GM10266 (cell line): ENCODE data around the gene AKAP11.

ENCODE experiments used
- DNase-seq: peaks from one replicate; pipeline ENCODE4 v3.0.0; 2012; ENCODE audit errors: extremely low spot score
- CTCF ChIP-seq: IDR thresholded peaks from 2 replicates; pipeline ENCODE4 v1.5.1; 2012; ENCODE audit warnings: mild to moderate bottlenecking, low read depth; ENCODE audit not compliant: control insufficient read depth, insufficient read depth; ENCODE audit errors: missing control alignments

The AKAP11 gene

GRCh38 chr13:42363941-42364612 lies 92.1 kb downstream of the AKAP11 start:
- no peak for DNase-seq
- TF ChIP-seq CTCF = no peak

GRCh38 chr13:42364613-42365000 lies 92.7 kb downstream of the AKAP11 start:
- no peak for TF ChIP-seq CTCF
- DNase-seq = no peak

GRCh38 chr13:42367831-42368230 lies 95.9 kb downstream of the AKAP11 start:
- no peak for DNase-seq
- no peak for TF ChIP-seq CTCF

GRCh38 chr13:42369071-42369797 lies 97.3 kb downstream of the AKAP11 start:
- no peak for TF ChIP-seq CTCF
- DNase-seq = no peak

GRCh38 chr13:42370229-42370628 lies 98.3 kb downstream of the AKAP11 start:
- TF ChIP-seq CTCF = no peak

More at GRCh38 chr13:42370229-42370628, 98.3 kb downstream of the AKAP11 start:
- DNase-seq = no peak
